ENCODE data around the gene FIBIN.
"Not testable (repeated sequence)": the region's sequence is repeated elsewhere in the genome, so short reads cannot be mapped to it uniquely, and the experiment has no call there.

FIBIN gene

GRCh38 chr11:26983645-26984044 lies 10.3 kb upstream of the FIBIN start:
- DNase-seq = no peak

GRCh38 chr11:26985470-26985869 lies 8.4 kb upstream of the FIBIN start:
- DNase-seq = no peak

- DNase-seq = no peak
These were observed 8.0 kb upstream of the FIBIN start for GRCh38 chr11:26985943-26986342.

- DNase-seq = no peak
These were observed 6.6 kb upstream of the FIBIN start for GRCh38 chr11:26987272-26987671.

GRCh38 chr11:26987731-26988130 lies 6.2 kb upstream of the FIBIN start:
- no peak for DNase-seq

GRCh38 chr11:26992031-26992541 lies 1.8 kb upstream of the FIBIN start:
- no peak for DNase-seq

- no peak for DNase-seq
These were observed 751 bp downstream of the FIBIN start for GRCh38 chr11:26994631-26995095.

- no peak for DNase-seq
These were observed 2.0 kb downstream of the FIBIN start for GRCh38 chr11:26995701-26996460.

- no peak for DNase-seq
These were observed 3.5 kb downstream of the FIBIN start for GRCh38 chr11:26997378-26997777.

- not testable (repeated sequence) for DNase-seq
These were observed 7.3 kb downstream of the FIBIN start for GRCh38 chr11:27001136-27001730.

- DNase-seq = no peak
These were observed 8.5 kb downstream of the FIBIN start for GRCh38 chr11:27002431-27002830.

GRCh38 chr11:27002838-27003237 lies 8.9 kb downstream of the FIBIN start:
- DNase-seq = no peak

GRCh38 chr11:27004103-27004502 lies 10.2 kb downstream of the FIBIN start:
- no peak for DNase-seq

- no peak for DNase-seq
These were observed 15.1 kb downstream of the FIBIN start for GRCh38 chr11:27008811-27009535.

- DNase-seq = no peak
These were observed 17.8 kb downstream of the FIBIN start for GRCh38 chr11:27011560-27012233.

GRCh38 chr11:27012234-27012921 lies 18.5 kb downstream of the FIBIN start:
- DNase-seq = no peak

- no peak for DNase-seq
These were observed 20.0 kb downstream of the FIBIN start for GRCh38 chr11:27013781-27014361.

- DNase-seq = no peak
These were observed 25.1 kb downstream of the FIBIN start for GRCh38 chr11:27018902-27019529.

- DNase-seq = no peak
These were observed 26.8 kb downstream of the FIBIN start for GRCh38 chr11:27020751-27021150.

GRCh38 chr11:27022659-27023251 lies 28.8 kb downstream of the FIBIN start:
- no peak for DNase-seq

GRCh38 chr11:27024865-27025264 lies 31.0 kb downstream of the FIBIN start:
- DNase-seq = no peak
